Stimulated activated effector memory CD8-positive, alpha-beta T cell treated with anti-CD3 and anti-CD28 coated beads, Interleukin-12 subunit alpha, Interleukin-12 subunit beta, amount 100 ng/mL, for 72 hours (primary cell): ENCODE measurements around the gene MAPK13.

Experiments used
- ATAC-seq: fragments of 150-1000 bp; cut with Tn5 transposase; 2 replicates; pipeline ENCODE4 v1.10.0; 2021
- DNase-seq, 2 donors: peaks; one replicate each; pipeline ENCODE4 v3.0.0; 2021 to 2022; ENCODE audit warnings: low spot score in 2 of 2
- H3K27ac Mint-ChIP-seq: one replicate; pipeline ENCODE4 v1.8.0; 2022; ENCODE audit warnings: mild to moderate bottlenecking, mixed read lengths
- H3K36me3 Mint-ChIP-seq: one replicate; pipeline ENCODE4 v1.8.0; 2022; ENCODE audit warnings: mild to moderate bottlenecking, mixed read lengths
- H3K4me1 Mint-ChIP-seq: one replicate; pipeline ENCODE4 v1.8.0; 2022; ENCODE audit warnings: mixed read lengths
- H3K4me3 Mint-ChIP-seq: one replicate; pipeline ENCODE4 v1.8.0; 2022; ENCODE audit warnings: mild to moderate bottlenecking, mixed read lengths
- H3K9me3 Mint-ChIP-seq: one replicate; pipeline ENCODE4 v1.8.0; 2022; ENCODE audit warnings: mixed read lengths

The MAPK13 gene

DNA sequence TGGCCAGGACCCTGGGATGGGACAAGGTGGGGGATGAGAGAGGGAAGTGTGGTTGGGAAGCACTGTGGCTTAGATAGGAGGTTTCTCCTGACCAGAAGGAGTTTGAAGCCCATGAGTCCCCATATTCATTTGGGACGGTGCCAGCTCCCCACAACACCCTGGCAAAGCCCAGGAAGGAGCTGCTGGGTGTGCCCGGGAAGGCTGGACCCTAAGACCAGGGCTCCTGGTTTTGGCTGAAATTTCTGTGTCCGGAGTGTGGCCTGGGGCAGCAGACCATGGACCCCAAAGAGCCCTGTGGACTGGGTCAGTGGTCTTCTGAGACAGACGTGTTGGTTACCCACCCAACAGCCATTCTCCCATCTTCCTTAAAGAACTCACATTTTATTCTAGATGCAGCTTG is 15.2 kb downstream of the MAPK13 start:
- H3K4me1 Mint-ChIP-seq, result peaks cover 32% of the 10 kb centered on the region
- no peak overlapping the region for H3K4me3 Mint-ChIP-seq
- peaks cover 19% of the 10 kb centered on the region for H3K36me3 Mint-ChIP-seq
- ATAC-seq (no peak), DNase-seq (no peak)
- H3K9me3 Mint-ChIP-seq, result peaks cover 3% of the 10 kb centered on the region
- no peak overlapping the region for H3K27ac Mint-ChIP-seq

- Mint-ChIP-seq H3K4me1 (peaks cover 16% of the 10 kb centered on the region), H3K36me3 (peaks cover 5% of the 10 kb centered on the region), H3K4me3 (no peak overlapping the region), H3K9me3 (peaks cover 3% of the 10 kb centered on the region), H3K27ac (peak overlapping the region; percentile 9)
- DNase-seq (no peak), ATAC-seq (no peak)
Measured at GRCh38 chr6:36147294-36147693, 17.0 kb downstream of the MAPK13 start.

GRCh38 chr6:36149476-36149875 is 19.2 kb downstream of the MAPK13 start:
- DNase-seq (no peak), ATAC-seq (no peak)
- Mint-ChIP-seq H3K36me3 (peaks cover 5% of the 10 kb centered on the region), H3K9me3 (peaks cover 3% of the 10 kb centered on the region), H3K27ac (no peak overlapping the region), H3K4me1 (peaks cover 13% of the 10 kb centered on the region), H3K4me3 (no peak overlapping the region)

DNA sequence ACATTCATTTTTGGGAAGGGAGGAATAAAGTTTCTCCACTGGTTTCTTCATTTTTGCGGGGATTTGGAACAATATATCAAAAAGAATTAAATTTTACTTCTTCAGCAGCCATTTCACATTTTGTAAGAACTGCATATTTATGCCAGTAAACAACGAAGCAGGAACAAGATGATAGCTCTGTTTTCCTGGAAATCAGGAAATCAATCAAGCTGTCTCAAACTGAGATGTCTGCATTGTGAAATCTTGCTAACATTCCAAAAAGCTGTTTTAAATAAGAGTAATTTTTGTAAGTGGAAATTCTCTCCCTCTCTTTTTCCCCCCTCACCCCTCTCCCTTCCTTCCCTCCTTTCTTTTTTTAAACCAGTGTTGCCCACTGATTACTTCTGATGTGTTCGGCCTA is 20.0 kb downstream of the MAPK13 start:
- Mint-ChIP-seq H3K9me3 (peaks cover 3% of the 10 kb centered on the region), H3K36me3 (no peaks in the 10 kb centered on the region), H3K4me1 (peaks cover 13% of the 10 kb centered on the region), H3K27ac (no peak overlapping the region), H3K4me3 (no peak overlapping the region)
- ATAC-seq (no peak), DNase-seq (no peak)

DNA sequence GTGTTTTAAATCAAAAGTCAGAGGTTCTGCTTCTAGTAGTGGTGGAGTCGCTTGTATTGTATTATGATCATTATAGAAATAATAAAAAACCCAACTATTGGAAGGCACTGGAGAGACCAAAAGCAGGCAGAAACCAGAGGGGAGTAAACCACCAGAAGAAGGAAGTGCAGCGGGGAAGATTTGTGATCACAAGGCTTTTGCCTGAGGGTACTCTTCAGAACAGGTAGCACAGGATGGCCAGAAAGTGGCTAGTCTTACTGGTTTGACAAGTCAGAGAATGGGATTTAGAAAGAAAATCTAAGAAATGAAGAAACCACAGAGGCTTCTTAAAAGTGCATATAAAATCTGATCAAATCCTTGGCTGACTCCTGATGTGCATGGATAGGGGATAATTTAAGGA is 24.0 kb downstream of the MAPK13 start:
- peaks cover 5% of the 10 kb centered on the region for H3K9me3 Mint-ChIP-seq
- no peak overlapping the region for H3K4me3 Mint-ChIP-seq
- DNase-seq (no peak), ATAC-seq (no peak)
- no peaks in the 10 kb centered on the region for H3K4me1 Mint-ChIP-seq
- no peak overlapping the region for H3K27ac Mint-ChIP-seq
- no peaks in the 10 kb centered on the region for H3K36me3 Mint-ChIP-seq

DNA sequence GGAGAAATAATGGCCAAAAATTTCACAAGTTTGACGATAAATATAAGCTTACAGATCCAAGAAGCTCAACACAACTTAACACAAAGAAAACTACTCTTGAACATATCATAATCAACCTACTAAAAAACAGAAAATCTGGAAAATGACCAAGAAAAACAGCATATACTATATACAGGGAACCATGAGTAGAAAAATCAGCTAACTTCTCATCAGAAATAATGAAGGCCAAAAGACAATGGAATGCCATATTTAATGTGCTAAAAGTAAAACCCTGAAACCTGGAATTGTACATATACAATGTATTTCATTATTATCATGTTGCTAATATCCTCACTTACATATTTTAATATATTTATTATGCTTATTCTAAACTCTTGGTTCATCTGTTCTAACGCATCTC is 25.3 kb downstream of the MAPK13 start:
- Mint-ChIP-seq H3K36me3 (no peaks in the 10 kb centered on the region), H3K4me1 (no peaks in the 10 kb centered on the region), H3K4me3 (no peak overlapping the region), H3K27ac (no peak overlapping the region), H3K9me3 (peaks cover 5% of the 10 kb centered on the region)
- ATAC-seq, result no peak
- no peak for DNase-seq

DNA sequence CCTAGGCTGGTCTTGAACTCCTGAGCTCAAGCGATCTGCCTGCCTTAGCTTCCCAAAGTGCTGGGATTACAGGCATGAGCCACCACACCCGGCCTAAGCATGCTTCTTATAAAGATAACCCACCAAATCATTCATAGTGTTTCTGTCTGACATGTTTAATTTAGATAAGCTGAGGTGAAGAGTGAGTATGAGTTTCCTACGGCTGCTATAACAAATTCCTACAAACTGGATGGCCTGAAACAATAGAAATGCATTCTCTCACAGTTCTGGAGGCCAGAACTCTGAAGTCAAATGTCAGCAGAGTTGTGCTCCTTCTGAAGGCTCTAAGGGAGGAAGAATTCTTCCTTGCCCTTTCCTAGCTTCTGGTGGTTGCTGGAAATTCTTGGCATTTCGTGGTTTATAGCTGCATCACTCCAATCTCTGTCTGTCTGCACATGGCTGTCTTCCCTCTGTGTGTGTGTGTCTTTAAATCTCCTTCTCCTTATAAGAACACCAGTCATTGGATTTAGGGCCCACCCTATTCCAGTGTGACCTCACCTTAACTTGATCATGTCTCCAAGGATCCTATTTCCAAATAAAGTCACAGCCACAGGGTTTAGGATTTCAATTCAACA is 29.9 kb downstream of the MAPK13 start:
- no peak for DNase-seq
- H3K9me3 Mint-ChIP-seq, result peaks cover 5% of the 10 kb centered on the region
- no peak overlapping the region for H3K4me3 Mint-ChIP-seq
- no peaks in the 10 kb centered on the region for H3K36me3 Mint-ChIP-seq
- H3K4me1 Mint-ChIP-seq, result no peaks in the 10 kb centered on the region
- no peak for ATAC-seq
- no peak overlapping the region for H3K27ac Mint-ChIP-seq

GRCh38 chr6:36169023-36170007 is 39.0 kb downstream of the MAPK13 start:
- Mint-ChIP-seq H3K36me3 (no peaks in the 10 kb centered on the region), H3K4me3 (peak overlapping the region; percentile 22), H3K9me3 (peaks cover 3% of the 10 kb centered on the region), H3K4me1 (peaks cover 22% of the 10 kb centered on the region), H3K27ac (peak overlapping the region; percentile 86)
- ATAC-seq (peak; percentile 85), DNase-seq (no peak)

- H3K27ac Mint-ChIP-seq, result no peak overlapping the region
- H3K4me3 Mint-ChIP-seq, result no peak overlapping the region
- H3K36me3 Mint-ChIP-seq, result no peaks in the 10 kb centered on the region
- no peak for DNase-seq
- H3K9me3 Mint-ChIP-seq, result peaks cover 3% of the 10 kb centered on the region
- ATAC-seq, result no peak
- peaks cover 22% of the 10 kb centered on the region for H3K4me1 Mint-ChIP-seq
Measured at GRCh38 chr6:36170704-36171103, 40.4 kb downstream of the MAPK13 start.

DNA sequence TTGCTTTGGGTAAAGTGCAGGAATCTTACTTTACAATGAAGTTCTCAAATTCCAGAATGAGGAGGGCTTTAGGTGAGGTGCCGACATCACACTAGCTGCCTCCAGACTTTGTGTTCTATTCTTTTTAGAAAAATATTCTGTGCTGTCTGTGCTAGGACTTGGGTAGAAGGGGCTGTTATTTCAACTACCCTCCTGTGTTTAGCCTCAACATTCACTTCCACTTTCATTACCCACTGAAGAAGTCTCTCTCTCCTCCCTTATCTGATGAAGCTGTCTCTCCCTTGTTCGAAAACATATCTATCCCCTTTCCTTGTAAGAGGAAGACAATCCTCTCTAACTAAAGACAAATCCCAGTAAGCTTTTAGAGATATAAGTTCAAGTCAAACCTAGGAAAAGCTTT is 41.3 kb downstream of the MAPK13 start:
- H3K9me3 Mint-ChIP-seq, result peaks cover 3% of the 10 kb centered on the region
- no peaks in the 10 kb centered on the region for H3K36me3 Mint-ChIP-seq
- no peak overlapping the region for H3K4me3 Mint-ChIP-seq
- H3K27ac Mint-ChIP-seq, result no peak overlapping the region
- H3K4me1 Mint-ChIP-seq, result peaks cover 23% of the 10 kb centered on the region
- DNase-seq (no peak), ATAC-seq (no peak)

GRCh38 chr6:36177166-36177565 is 46.9 kb downstream of the MAPK13 start:
- DNase-seq (no peak), ATAC-seq (peak; percentile 84)
- H3K27ac Mint-ChIP-seq, result peak overlapping the region; percentile 50
- H3K4me1 Mint-ChIP-seq, result peaks cover 10% of the 10 kb centered on the region
- peaks cover 10% of the 10 kb centered on the region for H3K9me3 Mint-ChIP-seq
- H3K36me3 Mint-ChIP-seq, result no peaks in the 10 kb centered on the region
- no peak overlapping the region for H3K4me3 Mint-ChIP-seq

DNA sequence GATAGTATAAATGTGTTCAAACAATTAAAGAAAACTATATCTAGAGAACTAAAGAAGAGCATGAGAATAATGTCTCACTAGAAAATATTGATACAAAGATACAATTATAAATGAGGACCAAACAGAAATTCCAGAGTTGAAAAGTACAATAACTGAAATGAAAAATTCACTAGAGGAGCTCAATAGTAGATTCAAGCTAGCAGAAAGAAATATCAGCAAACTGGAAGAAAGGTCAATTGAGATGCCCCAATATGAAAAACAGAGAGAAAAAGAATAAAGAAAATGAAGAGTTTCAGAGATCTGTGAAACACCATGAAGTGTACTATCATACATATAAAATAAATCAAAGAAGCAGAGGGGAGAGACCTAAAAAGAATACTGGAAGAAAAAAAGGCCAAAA is 48.2 kb downstream of the MAPK13 start:
- Mint-ChIP-seq H3K4me1 (peaks cover 10% of the 10 kb centered on the region), H3K36me3 (no peaks in the 10 kb centered on the region), H3K9me3 (peaks cover 13% of the 10 kb centered on the region), H3K4me3 (no peak overlapping the region), H3K27ac (no peak overlapping the region)
- ATAC-seq (no peak), DNase-seq (no peak)

DNA sequence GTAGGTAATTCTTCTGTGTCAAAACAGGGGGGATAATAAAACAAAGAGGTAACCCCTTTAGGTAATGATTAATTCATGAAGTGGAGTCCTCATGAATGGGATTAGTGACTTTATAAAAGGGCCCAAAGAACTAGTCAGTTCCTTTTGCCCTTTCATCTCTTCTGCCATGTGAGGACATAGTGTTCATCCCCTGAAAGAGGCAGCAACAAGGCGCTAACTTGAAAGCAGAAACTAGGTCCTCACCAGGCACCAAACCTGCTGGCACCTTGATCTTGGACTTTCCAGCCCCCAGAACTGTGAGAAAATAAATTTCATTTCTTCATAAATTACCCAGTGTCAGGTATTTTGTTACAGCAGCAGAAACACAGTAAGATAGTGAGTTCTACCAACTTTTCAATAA is 49.8 kb downstream of the MAPK13 start:
- no peak overlapping the region for H3K27ac Mint-ChIP-seq

DNA sequence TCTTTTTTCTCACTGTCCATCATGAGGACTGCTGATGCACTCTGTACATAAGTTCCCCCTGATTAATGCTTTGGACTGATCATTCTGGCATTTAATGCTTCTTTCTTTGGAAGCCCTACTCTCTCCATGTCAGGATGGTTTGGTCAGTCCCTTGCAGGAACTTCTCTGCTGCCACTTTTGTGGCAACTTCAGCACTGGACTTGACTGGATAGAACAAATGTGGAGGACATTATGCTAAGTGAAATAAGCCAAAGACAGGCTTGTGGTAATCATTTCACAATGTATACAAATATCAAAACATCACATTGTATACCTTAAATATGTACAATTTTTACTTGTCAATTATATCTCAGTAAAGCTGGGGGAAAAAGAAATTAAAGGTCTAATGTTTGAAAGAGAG is 54.0 kb downstream of the MAPK13 start:
- Mint-ChIP-seq H3K36me3 (no peaks in the 10 kb centered on the region), H3K4me3 (no peak overlapping the region), H3K4me1 (no peaks in the 10 kb centered on the region), H3K27ac (no peak overlapping the region), H3K9me3 (peaks cover 3% of the 10 kb centered on the region)
- ATAC-seq (no peak), DNase-seq (no peak)

More for the DNA sequence above, 49.8 kb downstream of the MAPK13 start:
- Mint-ChIP-seq H3K9me3 (peaks cover 13% of the 10 kb centered on the region), H3K4me3 (no peak overlapping the region), H3K36me3 (no peaks in the 10 kb centered on the region), H3K4me1 (peaks cover 10% of the 10 kb centered on the region)
- no peak for ATAC-seq
- no peak for DNase-seq

DNA sequence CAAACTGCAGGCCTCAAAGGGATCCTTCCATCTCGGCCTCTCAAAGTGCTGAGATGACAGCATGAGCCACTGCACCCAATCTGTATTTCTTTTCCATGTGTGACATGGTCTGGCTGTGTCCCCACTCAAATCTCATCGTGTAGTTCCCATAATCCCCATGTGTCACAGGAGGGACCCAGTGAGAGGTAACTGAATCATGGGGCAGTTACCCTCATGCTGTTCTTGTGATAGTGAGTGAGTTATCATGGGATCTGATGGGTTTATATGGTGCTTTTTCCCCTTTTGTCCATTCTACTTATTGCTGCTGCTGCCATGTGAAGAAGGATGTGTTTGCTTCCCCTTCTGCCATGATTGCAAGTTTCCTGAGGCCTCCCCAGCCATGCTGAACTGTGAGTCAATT is 55.9 kb downstream of the MAPK13 start:
- DNase-seq (no peak), ATAC-seq (no peak)
- Mint-ChIP-seq H3K36me3 (no peaks in the 10 kb centered on the region), H3K9me3 (peaks cover 3% of the 10 kb centered on the region), H3K27ac (no peak overlapping the region), H3K4me3 (no peak overlapping the region), H3K4me1 (no peaks in the 10 kb centered on the region)

- no peak overlapping the region for H3K27ac Mint-ChIP-seq
- no peaks in the 10 kb centered on the region for H3K36me3 Mint-ChIP-seq
- H3K4me3 Mint-ChIP-seq, result no peak overlapping the region
- DNase-seq (no peak), ATAC-seq (no peak)
- H3K4me1 Mint-ChIP-seq, result no peaks in the 10 kb centered on the region
- peaks cover 3% of the 10 kb centered on the region for H3K9me3 Mint-ChIP-seq
Measured at GRCh38 chr6:36187446-36187845, 57.1 kb downstream of the MAPK13 start.
